Measurements from ENCODE around the gene HRAS. TPM values are rescaled to one million over a fixed set of nuclear protein-coding genes. Genes with fewer than 3 reads are reported as not detected.

HRAS gene
- total RNA-seq, 3 donors from 2014 or later (not counting 1 experiment from before 2014, with no cell fraction given) = 27.6 to 35.0 (median 30.6) TPM

DNA sequence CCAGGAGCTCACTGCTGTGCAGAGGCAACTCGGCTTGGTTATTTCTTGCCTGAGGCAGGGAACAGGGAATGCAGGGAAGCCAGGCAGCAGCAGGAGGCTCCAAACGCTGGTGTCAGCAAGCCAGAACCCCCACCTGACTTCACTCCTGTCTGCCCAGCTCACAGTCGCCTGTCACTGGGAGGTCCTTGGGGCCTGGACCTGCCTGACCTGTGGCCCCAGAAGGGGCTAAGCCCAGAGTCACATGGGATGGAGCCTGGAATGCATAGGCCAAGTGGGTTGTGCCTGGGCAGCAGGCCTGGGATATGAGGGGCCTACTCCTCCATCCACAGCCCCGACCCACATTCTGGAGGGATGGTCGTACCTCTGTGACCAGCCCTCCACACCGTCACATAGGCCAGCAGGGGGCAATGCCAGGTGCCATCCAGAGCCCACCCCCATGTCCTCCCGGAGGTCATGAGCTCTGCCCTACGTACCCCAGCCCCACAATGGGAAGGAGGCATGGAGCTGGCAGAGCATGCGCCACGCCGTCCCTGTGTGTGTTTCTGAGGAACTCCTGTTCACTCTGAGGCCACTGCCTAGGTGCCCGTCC lies 30.6 kb upstream of the HRAS start:
- Mint-ChIP-seq H3K4me3 (no peak overlapping the region), H3K9me3 (no peaks in the 10 kb centered on the region), H3K4me1 (peaks cover 0 to 11% of the 10 kb centered on the region in 2 donors), H3K27ac (no peak overlapping the region), H3K36me3 (no peaks in the 10 kb centered on the region), H3K27me3 (ENCODE audit: low read depth in 2 of 2) (no peaks in the 10 kb centered on the region)
- ATAC-seq (no peak), DNase-seq (no peak)
- no peaks in the 10 kb centered on the region for H3K36me3 ChIP-seq (ENCODE audit: control insufficient read depth, insufficient read depth, low read length)
- TF ChIP-seq, protein P1, sequence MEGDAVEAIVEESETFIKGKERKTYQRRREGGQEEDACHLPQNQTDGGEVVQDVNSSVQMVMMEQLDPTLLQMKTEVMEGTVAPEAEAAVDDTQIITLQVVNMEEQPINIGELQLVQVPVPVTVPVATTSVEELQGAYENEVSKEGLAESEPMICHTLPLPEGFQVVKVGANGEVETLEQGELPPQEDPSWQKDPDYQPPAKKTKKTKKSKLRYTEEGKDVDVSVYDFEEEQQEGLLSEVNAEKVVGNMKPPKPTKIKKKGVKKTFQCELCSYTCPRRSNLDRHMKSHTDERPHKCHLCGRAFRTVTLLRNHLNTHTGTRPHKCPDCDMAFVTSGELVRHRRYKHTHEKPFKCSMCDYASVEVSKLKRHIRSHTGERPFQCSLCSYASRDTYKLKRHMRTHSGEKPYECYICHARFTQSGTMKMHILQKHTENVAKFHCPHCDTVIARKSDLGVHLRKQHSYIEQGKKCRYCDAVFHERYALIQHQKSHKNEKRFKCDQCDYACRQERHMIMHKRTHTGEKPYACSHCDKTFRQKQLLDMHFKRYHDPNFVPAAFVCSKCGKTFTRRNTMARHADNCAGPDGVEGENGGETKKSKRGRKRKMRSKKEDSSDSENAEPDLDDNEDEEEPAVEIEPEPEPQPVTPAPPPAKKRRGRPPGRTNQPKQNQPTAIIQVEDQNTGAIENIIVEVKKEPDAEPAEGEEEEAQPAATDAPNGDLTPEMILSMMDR (IDR thresholded peaks at IDR 0.05) = no peak
- no peak overlapping the region for H3K4me3 ChIP-seq (ENCODE audit: low read length)
- WGBS (ENCODE audit: insufficient coverage) = 88% methylated on average over 12 of the region's 12 CpGs
- no peaks in the 10 kb centered on the region for H3K27me3 ChIP-seq (ENCODE audit: control insufficient read depth, insufficient read depth, low read length)
- H3K9me3 ChIP-seq (ENCODE audit: control insufficient read depth, insufficient read depth, low read length) = no peaks in the 10 kb centered on the region
- intact Hi-C loops (cut with micrococcal nuclease) = no loop called here
- peaks cover 24% of the 10 kb centered on the region for H3K4me1 ChIP-seq (ENCODE audit: control insufficient read depth, insufficient read depth, low read length)
- H3K27ac ChIP-seq (ENCODE audit: low read length) = no peak overlapping the region

DNA sequence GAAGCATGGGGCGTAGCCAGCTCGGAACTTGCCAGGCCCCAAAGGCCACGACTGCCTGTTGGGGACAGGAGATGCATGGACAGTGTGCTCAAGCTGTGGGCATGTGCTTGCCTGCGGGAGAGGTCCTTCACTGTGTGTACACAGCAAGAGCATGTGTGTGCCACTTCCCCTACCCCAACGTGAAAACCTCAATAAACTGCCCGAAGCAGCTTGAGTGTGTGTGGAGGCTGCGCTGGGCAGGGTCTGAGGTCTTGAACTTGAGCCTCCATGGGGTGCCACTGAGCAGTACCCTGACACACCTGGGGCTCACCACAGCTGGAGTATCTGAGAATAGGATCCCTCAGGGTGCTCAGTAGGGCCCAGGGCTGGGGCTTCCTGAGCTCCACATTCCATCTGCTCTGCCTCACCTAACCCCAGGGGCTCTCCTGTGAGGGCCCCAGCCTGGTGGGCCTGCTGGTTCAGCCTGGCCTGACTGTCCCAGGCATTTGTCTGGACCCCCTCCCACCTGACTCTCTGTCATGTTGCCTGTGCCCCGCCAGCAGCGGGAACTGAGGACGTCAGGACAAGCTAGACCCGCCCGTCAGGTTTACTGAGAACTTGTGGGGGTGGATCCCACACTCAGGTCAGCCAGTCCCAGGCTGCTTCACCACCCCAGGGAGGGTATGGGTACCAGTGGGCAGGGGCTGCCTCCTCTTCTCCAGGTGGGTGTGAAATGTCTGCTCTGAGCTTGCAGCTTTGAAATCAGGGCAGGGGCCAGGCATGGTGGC lies 28.6 kb upstream of the HRAS start:
- H3K4me1 ChIP-seq (ENCODE audit: control insufficient read depth, insufficient read depth, low read length) = peaks cover 25% of the 10 kb centered on the region
- H3K27me3 ChIP-seq (ENCODE audit: control insufficient read depth, insufficient read depth, low read length) = no peaks in the 10 kb centered on the region
- Mint-ChIP-seq H3K4me3 (no peak overlapping the region), H3K9me3 (no peaks in the 10 kb centered on the region), H3K4me1 (peaks cover 5 to 19% of the 10 kb centered on the region in 2 donors), H3K36me3 (no peaks in the 10 kb centered on the region), H3K27ac (no peak overlapping the region), H3K27me3 (ENCODE audit: low read depth in 2 of 2) (no peaks in the 10 kb centered on the region)
- TF ChIP-seq, protein P1 (IDR thresholded peaks at IDR 0.05) = no peak
- no peaks in the 10 kb centered on the region for H3K36me3 ChIP-seq (ENCODE audit: control insufficient read depth, insufficient read depth, low read length)
- no peak for ATAC-seq
- DNase-seq = no peak
- no peak overlapping the region for H3K27ac ChIP-seq (ENCODE audit: low read length)
- H3K9me3 ChIP-seq (ENCODE audit: control insufficient read depth, insufficient read depth, low read length) = no peaks in the 10 kb centered on the region
- intact Hi-C loops (cut with micrococcal nuclease) = no loop called here
- no peak overlapping the region for H3K4me3 ChIP-seq (ENCODE audit: low read length)
- 93% methylated on average over 12 of the region's 12 CpGs for WGBS (ENCODE audit: insufficient coverage)

DNA sequence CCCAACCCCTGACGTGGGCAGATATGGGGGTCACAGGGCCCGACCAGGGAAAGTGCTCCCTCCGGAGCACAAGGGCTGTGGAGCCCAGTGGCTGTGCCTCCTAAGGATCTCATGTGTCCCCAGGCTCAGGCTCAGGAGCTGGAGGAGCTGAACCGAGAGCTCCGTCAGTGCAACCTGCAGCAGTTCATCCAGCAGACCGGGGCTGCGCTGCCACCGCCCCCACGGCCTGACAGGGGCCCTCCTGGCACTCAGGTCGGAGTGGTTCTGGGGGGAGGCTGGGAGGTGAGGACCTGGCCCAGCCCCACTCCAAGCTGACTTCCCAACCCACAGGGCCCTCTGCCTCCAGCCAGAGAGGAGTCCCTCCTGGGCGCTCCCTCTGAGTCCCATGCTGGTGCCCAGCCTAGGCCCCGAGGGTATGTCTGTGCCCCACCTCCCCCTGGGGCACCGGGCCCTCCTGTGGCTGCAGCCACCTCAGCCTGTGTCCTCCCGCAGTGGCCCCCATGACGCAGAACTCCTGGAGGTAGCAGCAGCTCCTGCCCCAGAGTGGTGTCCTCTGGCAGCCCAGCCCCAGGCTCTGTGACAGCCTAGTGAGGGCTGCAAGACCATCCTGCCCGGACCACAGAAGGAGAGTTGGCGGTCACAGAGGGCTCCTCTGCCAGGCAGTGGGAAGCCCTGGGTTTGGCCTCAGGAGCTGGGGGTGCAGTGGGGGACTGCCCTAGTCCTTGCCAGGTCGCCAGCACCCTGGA lies 27.9 kb upstream of the HRAS start:
- TF ChIP-seq, protein P1 (IDR thresholded peaks at IDR 0.05) = no peak
- intact Hi-C loops (cut with micrococcal nuclease) = no loop called here
- Mint-ChIP-seq H3K4me1 (peaks cover 5 to 18% of the 10 kb centered on the region in 2 donors), H3K27me3 (ENCODE audit: low read depth in 2 of 2) (no peaks in the 10 kb centered on the region), H3K4me3 (no peak overlapping the region), H3K27ac (no peak overlapping the region), H3K9me3 (no peaks in the 10 kb centered on the region), H3K36me3 (no peaks in the 10 kb centered on the region)
- Histone ChIP-seq H3K4me3 (ENCODE audit: low read length) (no peak overlapping the region), H3K27ac (ENCODE audit: low read length) (no peak overlapping the region), H3K9me3 (ENCODE audit: control insufficient read depth, insufficient read depth, low read length) (no peaks in the 10 kb centered on the region), H3K36me3 (ENCODE audit: control insufficient read depth, insufficient read depth, low read length) (no peaks in the 10 kb centered on the region), H3K4me1 (ENCODE audit: control insufficient read depth, insufficient read depth, low read length) (peaks cover 23% of the 10 kb centered on the region), H3K27me3 (ENCODE audit: control insufficient read depth, insufficient read depth, low read length) (no peaks in the 10 kb centered on the region)
- DNase-seq (no peak), ATAC-seq (no peak)
- WGBS (ENCODE audit: insufficient coverage) = 96% methylated on average over 17 of the region's 18 CpGs

Measured in natural killer cell (primary cell).